A549 (cell line): ENCODE data around the gene TBC1D24. TPM values are rescaled to one million over a fixed set of nuclear protein-coding genes. Genes with fewer than 3 reads are reported as not detected.

Experiments used
- ATAC-seq, 2 experiments: fragments of 200-7000 bp in 1 of 2; fragments of >200 bp in 1 of 2; cut with Nextera tagmentation in 1 of 2; cut with Tn5 transposase in 1 of 2; 3 replicates each; pipeline versions ENCODE4 v1.8.0 to v1.9.1; 2018 to 2020; ENCODE audit warnings: mild to moderate bottlenecking in 1 of 2, moderate library complexity in 1 of 2
- CTCF ChIA-PET: fragments of 300-600 bp; sonication (Branson Sonifier 250); formaldehyde crosslinking; extraction: SDS; loops from one replicate; lab custom pipeline; 2021; ENCODE audit warnings: antibody characterized with exemption, inconsistent platforms; lab: Yijun Ruan, JAX
- POLR2A ChIA-PET: fragments of 350-600 bp; formaldehyde crosslinking; extraction: SDS; loops from one replicate; lab custom pipeline; 2021; ENCODE audit warnings: antibody characterized with exemption, inconsistent platforms; lab: Yijun Ruan, JAX
- DNase-seq, 2 experiments: peaks; one replicate each; pipeline versions ENCODE4 v3.0.0 to v3.0.0-alpha.2; 2011 to 2016; ENCODE audit warnings: low read depth in 1 of 2, low spot score in 1 of 2
- FAIRE-seq: peaks from 2 replicates; lab custom pipeline; 2011; peaks lifted over from hg19 to GRCh38; lab: Jason Lieb, UNC
- H3K27ac ChIP-seq, 2 experiments: fragments of >200 bp; sonication (Bioruptor Twin); formaldehyde crosslinking; 3 replicates each; pipeline ENCODE4 v1.5.1; 2016 to 2017
- H3K4me1 ChIP-seq: fragments of >200 bp; sonication (Bioruptor Twin); formaldehyde crosslinking; 3 replicates; pipeline ENCODE4 v1.6.1; 2016
- H3K4me2 ChIP-seq: fragments of >200 bp; sonication (Bioruptor Twin); formaldehyde crosslinking; 3 replicates; pipeline ENCODE4 v1.6.1; 2016
- H3K4me3 ChIP-seq: fragments of >200 bp; sonication (Bioruptor Twin); formaldehyde crosslinking; 3 replicates; pipeline ENCODE4 v1.5.1; 2016
- H3K9me3 ChIP-seq: fragments of >200 bp; sonication (Bioruptor Twin); formaldehyde crosslinking; 3 replicates; pipeline ENCODE4 v1.6.1; 2016
- ATOH8 ChIP-seq: fragments of 250-450 bp; sonication (Bioruptor Pico); IDR thresholded peaks from 2 replicates; pipeline ENCODE4 v1.5.0; 2020; ENCODE audit warnings: low read depth, mild to moderate bottlenecking, moderate library complexity
- CEBPB ChIP-seq, 2 experiments: fragments of >200 bp in 1 of 2; sonication (Bioruptor Twin) in 1 of 2; formaldehyde crosslinking in 1 of 2; IDR thresholded peaks; 2 replicates each; pipeline ENCODE4 v1.6.1; 2012 to 2016
- E2F6 ChIP-seq: IDR thresholded peaks from 2 replicates; pipeline ENCODE4 v1.6.1; 2012; ENCODE audit warnings: low read depth, borderline replicate concordance
- EHF ChIP-seq: fragments of 250-450 bp; sonication (Bioruptor Pico); IDR thresholded peaks from 2 replicates; pipeline ENCODE4 v1.5.0; 2020; ENCODE audit warnings: mild to moderate bottlenecking
- MYC ChIP-seq: IDR thresholded peaks from 2 replicates; pipeline ENCODE4 v1.6.1; 2012; ENCODE audit warnings: mild to moderate bottlenecking, inconsistent platforms, low read length, improper control_type of control experiment, borderline replicate concordance
- PHF8 ChIP-seq: fragments of 200-600 bp; sonication (generic); IDR thresholded peaks from 2 replicates; pipeline ENCODE4 v1.6.1; 2016; ENCODE audit warnings: low read depth, mild to moderate bottlenecking, antibody characterized with exemption, moderate library complexity, borderline replicate concordance
- POLR2A ChIP-seq: IDR thresholded peaks from 2 replicates; pipeline ENCODE4 v1.6.1; 2012; ENCODE audit warnings: mild to moderate bottlenecking, low read length
- POLR2AphosphoS2 ChIP-seq: conservative IDR thresholded peaks from 2 replicates; pipeline ENCODE4 v1.6.1; 2012; ENCODE audit warnings: low read length, improper control_type of control experiment, inconsistent platforms
- RAD21 ChIP-seq, 2 experiments: fragments of >200 bp in 1 of 2; sonication (Bioruptor Twin) in 1 of 2; formaldehyde crosslinking in 1 of 2; IDR thresholded peaks in 1 of 2; conservative IDR thresholded peaks in 1 of 2; 2 replicates in 1 of 2; 3 replicates in 1 of 2; pipeline ENCODE4 v1.6.1; 2012 to 2018; ENCODE audit warnings: inconsistent platforms in 1 of 2
- RFX5 ChIP-seq: fragments of 450-650 bp; IDR thresholded peaks from 2 replicates; pipeline ENCODE4 v1.7.1; 2014; ENCODE audit warnings: antibody characterized with exemption, mild to moderate bottlenecking, moderate library complexity
- ZSCAN20 ChIP-seq: fragments of 250-450 bp; sonication (Bioruptor Pico); IDR thresholded peaks from 2 replicates; pipeline ENCODE4 v1.8.0; 2022; ENCODE audit warnings: mild to moderate bottlenecking, moderate library complexity
- WGBS: methylation state at CpG from one replicate; pipeline ENCODE4 v1.1.6; 2017; ENCODE audit errors: missing lambda C conversion rate; 5-methylcytosine and 5-hydroxymethylcytosine counted together
- polyA plus RNA-seq, 4 experiments: library from polyadenylated mRNA; depleted of rRNA in 3 of 4; stranded (reverse); fragments of >200 nt; fragmentation: RNase III in 1 of 4; extraction: RNeasy Plus Mini Kit Qiagen cat#74134 plus additional on column Dnase treatment in 1 of 4; gene quantifications; 2 replicates in 3 of 4; 3 replicates in 1 of 4; pipeline ENCODE4 v1.2.3, GENCODE V29; 2011 to 2017
- TF ChIP-seq, protein P1 (sequence below): IDR thresholded peaks from 2 replicates; pipeline ENCODE4 v1.6.1; 2012
- TF ChIP-seq, protein P2 (sequence below): fragments of >200 bp; sonication (Bioruptor Twin); formaldehyde crosslinking; IDR thresholded peaks from 3 replicates; pipeline ENCODE4 v1.6.1; 2016
- TF ChIP-seq, protein P3 (sequence below): IDR thresholded peaks from 2 replicates; pipeline ENCODE4 v1.6.1; 2012
- TF ChIP-seq, protein P4 (sequence below): fragments of >200 bp; sonication (Bioruptor Twin); formaldehyde crosslinking; IDR thresholded peaks from 3 replicates; pipeline ENCODE4 v1.5.1; 2016

The TBC1D24 gene
- polyA plus RNA-seq, 2 of the 4 experiments (the other 2 are of a cell fraction): 4.2 to 7.3 TPM

GRCh38 chr16:2472885-2473445 lies 2.0 kb upstream of the TBC1D24 start (continued):
- TF ChIP-seq POLR2AphosphoS2: no peak

DNA sequence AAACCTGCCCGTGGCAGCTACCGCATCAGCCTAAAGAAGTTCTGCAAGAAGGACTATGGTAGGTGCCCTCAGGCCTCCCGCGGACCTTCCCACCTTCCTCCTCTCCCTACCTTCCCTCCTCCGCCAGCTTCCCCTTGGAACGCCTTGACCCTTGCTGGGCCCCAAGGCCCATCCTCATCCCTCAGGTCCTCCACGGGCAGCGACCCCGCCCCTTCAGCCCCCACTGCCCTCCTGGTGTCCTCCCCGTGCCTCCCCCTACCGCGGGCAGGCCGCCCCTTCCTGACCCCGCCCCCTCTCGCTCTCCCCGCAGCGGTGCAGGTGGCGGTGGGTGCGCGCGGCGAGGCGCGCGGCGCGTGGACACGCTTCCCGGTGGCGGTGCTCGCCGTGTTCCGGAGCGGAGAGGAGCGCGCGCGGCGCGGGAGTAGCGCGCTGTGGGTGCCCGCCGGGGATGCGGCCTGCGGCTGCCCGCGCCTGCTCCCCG lies 1.4 kb upstream of the TBC1D24 start:
- ChIA-PET CTCF (interaction anchor here (0.6 to 2.8 kb wide), 8 partner anchors 9 to 222 kb away, joined by 3 to 17 read pairs (median 4); partner anchors contain the start of genes ABCA3, CCNF, ECI1 and TEDC2), POLR2A (interaction anchor here (0.6 to 1.9 kb wide), 2 partner anchors 43 to 205 kb away, joined by 4 to 9 read pairs; partner anchors contain the start of gene CCNF)
- H3K27ac ChIP-seq: peak overlapping the region; percentile 97 to 99
- H3K4me2 ChIP-seq: peak overlapping the region; percentile 100
- ATAC-seq (peak in 1 of 2 experiments; percentile 0; a peak in 1 of 6 replicates), DNase-seq (peak in 1 of 2 experiments; percentile 31), FAIRE-seq (no peak)
- H3K9me3 ChIP-seq: no peaks in the 10 kb centered on the region
- peaks cover 35% of the 10 kb centered on the region for H3K4me1 ChIP-seq
- 35% methylated on average over 8 of the region's 49 CpGs for whole genome bisulfite sequencing
- TF ChIP-seq, protein P1, sequence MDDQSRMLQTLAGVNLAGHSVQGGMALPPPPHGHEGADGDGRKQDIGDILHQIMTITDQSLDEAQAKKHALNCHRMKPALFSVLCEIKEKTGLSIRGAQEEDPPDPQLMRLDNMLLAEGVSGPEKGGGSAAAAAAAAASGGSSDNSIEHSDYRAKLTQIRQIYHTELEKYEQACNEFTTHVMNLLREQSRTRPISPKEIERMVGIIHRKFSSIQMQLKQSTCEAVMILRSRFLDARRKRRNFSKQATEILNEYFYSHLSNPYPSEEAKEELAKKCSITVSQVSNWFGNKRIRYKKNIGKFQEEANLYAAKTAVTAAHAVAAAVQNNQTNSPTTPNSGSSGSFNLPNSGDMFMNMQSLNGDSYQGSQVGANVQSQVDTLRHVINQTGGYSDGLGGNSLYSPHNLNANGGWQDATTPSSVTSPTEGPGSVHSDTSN: 0 out of 2 replicates have a peak, but pooled peaks have one; percentile 42
- no peak for TF ChIP-seq EHF (CRISPR knock-in tag)
- H3K4me3 ChIP-seq: peak overlapping the region; percentile 98

DNA sequence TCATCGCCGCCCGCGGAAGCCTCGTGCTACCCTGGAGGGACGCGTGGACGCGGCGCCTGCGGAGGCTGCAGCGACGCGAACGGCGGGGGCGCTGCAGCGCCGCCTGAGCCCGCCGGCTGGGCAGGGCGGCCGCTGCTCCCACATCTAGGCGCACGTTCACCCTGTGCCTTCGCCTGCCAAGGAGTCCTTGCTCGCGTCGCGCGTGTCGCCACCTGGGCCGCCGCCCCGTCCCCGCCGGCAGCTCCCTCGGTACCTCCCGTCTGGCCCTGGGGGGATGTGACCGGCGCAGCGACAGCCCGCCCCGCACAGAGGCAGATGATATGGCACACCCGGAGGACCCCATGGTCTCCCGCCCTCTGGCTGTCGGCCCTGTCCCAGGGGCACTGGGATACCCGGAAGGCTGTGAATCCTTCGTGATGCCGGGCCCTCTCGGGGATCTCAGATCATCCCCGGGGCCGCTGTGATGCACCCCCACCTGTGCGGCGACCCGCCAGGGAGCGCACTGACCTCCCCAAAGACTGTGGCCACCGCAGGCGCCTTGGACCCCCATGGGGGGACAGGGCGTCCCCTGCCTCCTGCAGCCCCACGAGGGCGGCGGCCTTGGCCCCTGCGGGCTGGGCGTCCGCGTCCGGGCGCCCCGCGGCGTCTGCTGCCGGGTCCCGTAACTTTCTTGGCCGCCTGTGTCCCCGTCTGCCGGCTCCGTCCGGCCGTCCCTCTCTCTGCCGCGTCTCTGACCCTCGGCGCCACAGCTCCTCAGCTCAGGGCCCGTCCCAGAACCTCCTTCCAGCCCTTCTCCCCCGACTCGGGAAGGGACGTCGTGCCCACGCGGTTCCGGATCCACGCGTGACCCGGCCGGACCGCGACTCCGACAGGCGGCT lies 689 bp upstream of the TBC1D24 start:
- WGBS: 1% methylated on average over 15 of the region's 100 CpGs
- peak; percentile 69 to 72 for ATAC-seq
- Histone ChIP-seq H3K27ac (peak overlapping the region; percentile 97 to 99), H3K9me3 (no peaks in the 10 kb centered on the region), H3K4me2 (peak overlapping the region; percentile 100), H3K4me3 (peak overlapping the region; percentile 98), H3K4me1 (peaks cover 28% of the 10 kb centered on the region)
- FAIRE-seq: no peak
- CTCF ChIA-PET: interaction anchor here (1.0 to 2.8 kb wide), 9 partner anchors 11 to 334 kb away, joined by 3 to 17 read pairs (median 3); partner anchors contain the start of genes ABCA3 and TEDC2
- TF ChIP-seq, protein P1: no peak
- TF ChIP-seq E2F6 (peak; percentile 65; the same call in 1 of the 2 replicates), RAD21 (conservative IDR thresholded peaks at IDR 0.05 in 1 of 2, IDR thresholded peaks at IDR 0.05 in 1 of 2) (peak in 1 of 2 experiments; percentile 30; a peak in 3 of 5 replicates), ATOH8 (CRISPR knock-in tag) (no peak), ZSCAN20 (CRISPR knock-in tag) (no peak), EHF (CRISPR knock-in tag) (no peak), PHF8 (peak; percentile 76; the same call in 1 of the 2 replicates), CEBPB (IDR thresholded peaks at IDR 0.05) (no peak), RFX5 (no peak), MYC (peak; percentile 68; the same call in 1 of the 2 replicates), POLR2A (peak; percentile 46)
- TF ChIP-seq, protein P2, sequence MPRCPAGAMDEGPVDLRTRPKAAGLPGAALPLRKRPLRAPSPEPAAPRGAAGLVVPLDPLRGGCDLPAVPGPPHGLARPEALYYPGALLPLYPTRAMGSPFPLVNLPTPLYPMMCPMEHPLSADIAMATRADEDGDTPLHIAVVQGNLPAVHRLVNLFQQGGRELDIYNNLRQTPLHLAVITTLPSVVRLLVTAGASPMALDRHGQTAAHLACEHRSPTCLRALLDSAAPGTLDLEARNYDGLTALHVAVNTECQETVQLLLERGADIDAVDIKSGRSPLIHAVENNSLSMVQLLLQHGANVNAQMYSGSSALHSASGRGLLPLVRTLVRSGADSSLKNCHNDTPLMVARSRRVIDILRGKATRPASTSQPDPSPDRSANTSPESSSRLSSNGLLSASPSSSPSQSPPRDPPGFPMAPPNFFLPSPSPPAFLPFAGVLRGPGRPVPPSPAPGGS: 0 out of 3 replicates have a peak, but pooled peaks have one; percentile 52
- TF ChIP-seq, protein P3, sequence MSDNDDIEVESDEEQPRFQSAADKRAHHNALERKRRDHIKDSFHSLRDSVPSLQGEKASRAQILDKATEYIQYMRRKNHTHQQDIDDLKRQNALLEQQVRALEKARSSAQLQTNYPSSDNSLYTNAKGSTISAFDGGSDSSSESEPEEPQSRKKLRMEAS: peak; percentile 70
- TF ChIP-seq, protein P4, sequence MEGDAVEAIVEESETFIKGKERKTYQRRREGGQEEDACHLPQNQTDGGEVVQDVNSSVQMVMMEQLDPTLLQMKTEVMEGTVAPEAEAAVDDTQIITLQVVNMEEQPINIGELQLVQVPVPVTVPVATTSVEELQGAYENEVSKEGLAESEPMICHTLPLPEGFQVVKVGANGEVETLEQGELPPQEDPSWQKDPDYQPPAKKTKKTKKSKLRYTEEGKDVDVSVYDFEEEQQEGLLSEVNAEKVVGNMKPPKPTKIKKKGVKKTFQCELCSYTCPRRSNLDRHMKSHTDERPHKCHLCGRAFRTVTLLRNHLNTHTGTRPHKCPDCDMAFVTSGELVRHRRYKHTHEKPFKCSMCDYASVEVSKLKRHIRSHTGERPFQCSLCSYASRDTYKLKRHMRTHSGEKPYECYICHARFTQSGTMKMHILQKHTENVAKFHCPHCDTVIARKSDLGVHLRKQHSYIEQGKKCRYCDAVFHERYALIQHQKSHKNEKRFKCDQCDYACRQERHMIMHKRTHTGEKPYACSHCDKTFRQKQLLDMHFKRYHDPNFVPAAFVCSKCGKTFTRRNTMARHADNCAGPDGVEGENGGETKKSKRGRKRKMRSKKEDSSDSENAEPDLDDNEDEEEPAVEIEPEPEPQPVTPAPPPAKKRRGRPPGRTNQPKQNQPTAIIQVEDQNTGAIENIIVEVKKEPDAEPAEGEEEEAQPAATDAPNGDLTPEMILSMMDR: peak; percentile 75
- POLR2A ChIA-PET: interaction anchor here (0.6 to 1.9 kb wide), 5 partner anchors 12 to 319 kb away, joined by 3 to 9 read pairs (median 3); partner anchors contain the start of genes CCNF, TEDC2 and TRAF7
- peak; percentile 56 to 72 for DNase-seq
